ENCODE results near the gene COPS7A.
A peak's percentile ranks its signal among the peaks of the same experiment; 100 is the strongest.
"Not testable (repeated sequence)": the region's sequence is repeated elsewhere in the genome, so short reads cannot be mapped to it uniquely, and the experiment has no call there.

The COPS7A gene

GRCh38 chr12:6735448-6736191, 11.8 kb downstream of the COPS7A start:
- H3K4me1 ChIP-seq (ENCODE audit: control insufficient read depth, insufficient read depth, low read length), result no peaks in the 10 kb centered on the region
- no peak overlapping the region for H3K27ac ChIP-seq (ENCODE audit: low read depth, low read length)
- H3K36me3 ChIP-seq (ENCODE audit: control insufficient read depth, insufficient read depth, low read length), result peaks cover 13% of the 10 kb centered on the region
- no peaks in the 10 kb centered on the region for H3K9me3 ChIP-seq (ENCODE audit: control insufficient read depth, insufficient read depth, low read length)
- no peaks in the 10 kb centered on the region for H3K27me3 ChIP-seq (ENCODE audit: control insufficient read depth, insufficient read depth, low read length)
- no peak overlapping the region for H3K9ac ChIP-seq (ENCODE audit: low read depth, low read length)
- H3K4me3 ChIP-seq (ENCODE audit: low read depth, low read length), result no peak overlapping the region

GRCh38 chr12:6736754-6737153, 12.9 kb downstream of the COPS7A start:
- Histone ChIP-seq H3K36me3 (ENCODE audit: control insufficient read depth, insufficient read depth, low read length) (peaks cover 2% of the 10 kb centered on the region), H3K4me3 (ENCODE audit: low read depth, low read length) (no peak overlapping the region), H3K9ac (ENCODE audit: low read depth, low read length) (no peak overlapping the region), H3K4me1 (ENCODE audit: control insufficient read depth, insufficient read depth, low read length) (no peaks in the 10 kb centered on the region), H3K9me3 (ENCODE audit: control insufficient read depth, insufficient read depth, low read length) (no peaks in the 10 kb centered on the region), H3K27me3 (ENCODE audit: control insufficient read depth, insufficient read depth, low read length) (no peaks in the 10 kb centered on the region), H3K27ac (ENCODE audit: low read depth, low read length) (no peak overlapping the region)

- not testable (repeated sequence) for H3K4me3 ChIP-seq (ENCODE audit: low read depth, low read length); H3K9me3 ChIP-seq (ENCODE audit: control insufficient read depth, insufficient read depth, low read length); H3K4me1 ChIP-seq (ENCODE audit: control insufficient read depth, insufficient read depth, low read length); H3K27ac ChIP-seq (ENCODE audit: low read depth, low read length); H3K27me3 ChIP-seq (ENCODE audit: control insufficient read depth, insufficient read depth, low read length); H3K9ac ChIP-seq (ENCODE audit: low read depth, low read length)
- peaks cover 16% of the 10 kb centered on the region for H3K36me3 ChIP-seq (ENCODE audit: control insufficient read depth, insufficient read depth, low read length)
Measured at GRCh38 chr12:6742080-6742479, 18.2 kb downstream of the COPS7A start.

DNA sequence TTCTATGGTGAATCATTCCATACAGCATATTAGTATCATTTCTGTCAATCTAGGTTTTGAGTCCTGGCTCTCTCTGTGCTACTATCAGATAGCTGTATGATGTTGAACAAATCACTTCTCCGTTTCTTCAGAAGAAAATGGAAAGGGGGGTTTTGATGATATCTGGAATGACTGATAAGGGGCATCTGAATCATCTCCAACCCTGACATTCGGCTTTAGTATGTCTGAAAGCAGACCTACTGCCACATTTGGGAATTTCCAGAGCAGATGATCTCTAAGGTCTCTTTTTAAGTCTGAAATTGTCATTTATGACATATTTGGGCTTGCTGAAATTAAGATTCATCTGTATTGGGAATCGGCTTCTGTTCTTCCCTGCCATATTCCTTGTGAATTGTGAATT, 19.0 kb downstream of the COPS7A start:
- Histone ChIP-seq H3K27me3 (ENCODE audit: control insufficient read depth, insufficient read depth, low read length) (no peaks in the 10 kb centered on the region), H3K4me3 (ENCODE audit: low read depth, low read length) (no peak overlapping the region), H3K9ac (ENCODE audit: low read depth, low read length) (no peak overlapping the region), H3K27ac (ENCODE audit: low read depth, low read length) (no peak overlapping the region), H3K9me3 (ENCODE audit: control insufficient read depth, insufficient read depth, low read length) (no peaks in the 10 kb centered on the region), H3K4me1 (ENCODE audit: control insufficient read depth, insufficient read depth, low read length) (no peaks in the 10 kb centered on the region), H3K36me3 (ENCODE audit: control insufficient read depth, insufficient read depth, low read length) (peaks cover 23% of the 10 kb centered on the region)

- H3K9me3 ChIP-seq (ENCODE audit: control insufficient read depth, insufficient read depth, low read length); H3K4me1 ChIP-seq (ENCODE audit: control insufficient read depth, insufficient read depth, low read length); H3K27me3 ChIP-seq (ENCODE audit: control insufficient read depth, insufficient read depth, low read length); H3K9ac ChIP-seq (ENCODE audit: low read depth, low read length); H3K4me3 ChIP-seq (ENCODE audit: low read depth, low read length); H3K27ac ChIP-seq (ENCODE audit: low read depth, low read length): not testable (repeated sequence)
- peaks cover 28% of the 10 kb centered on the region for H3K36me3 ChIP-seq (ENCODE audit: control insufficient read depth, insufficient read depth, low read length)
Measured at GRCh38 chr12:6743300-6743699, 19.5 kb downstream of the COPS7A start.

DNA sequence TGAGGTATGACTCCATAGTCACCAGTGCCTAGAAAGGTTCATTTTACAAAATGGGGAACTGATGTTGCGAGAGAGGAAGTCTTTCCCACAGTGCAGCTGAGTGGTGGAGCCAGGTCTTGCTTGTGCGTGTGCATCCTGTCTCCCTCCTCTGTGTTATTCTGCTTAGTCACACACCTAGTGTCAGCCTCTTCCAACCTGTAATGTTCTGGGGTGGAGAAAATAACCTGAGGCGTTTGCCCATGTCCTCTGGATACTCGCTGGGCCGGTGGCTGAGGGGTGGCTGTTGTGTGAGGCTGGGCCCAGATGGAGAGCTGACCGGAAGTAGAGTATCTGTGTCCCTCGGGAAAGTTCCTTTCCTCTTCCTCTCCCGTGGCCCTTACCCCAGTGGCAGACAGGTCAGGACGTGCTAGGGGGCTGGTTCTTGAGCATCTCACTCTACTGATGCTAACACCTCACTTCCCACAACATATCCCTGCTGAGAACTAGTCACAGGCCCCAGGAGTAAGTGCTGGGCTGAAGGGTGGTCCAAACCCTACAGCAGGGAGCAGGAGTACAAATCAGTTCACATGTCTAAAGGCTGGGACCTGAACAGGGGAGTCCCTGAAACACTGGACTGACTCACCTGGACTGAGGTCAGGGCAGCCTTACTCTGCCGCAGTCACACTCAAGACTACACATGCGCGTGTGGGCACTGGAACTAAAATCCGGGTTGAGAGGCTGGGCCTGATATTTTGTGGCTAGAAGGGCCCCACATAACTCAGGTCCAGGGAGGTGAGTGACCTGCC, 22.1 kb downstream of the COPS7A start:
- Histone ChIP-seq H3K4me3 (ENCODE audit: low read depth, low read length) (no peak overlapping the region), H3K9ac (ENCODE audit: low read depth, low read length) (no peak overlapping the region), H3K4me1 (ENCODE audit: control insufficient read depth, insufficient read depth, low read length) (no peaks in the 10 kb centered on the region), H3K27ac (ENCODE audit: low read depth, low read length) (no peak overlapping the region), H3K36me3 (ENCODE audit: control insufficient read depth, insufficient read depth, low read length) (peaks cover 53% of the 10 kb centered on the region), H3K9me3 (ENCODE audit: control insufficient read depth, insufficient read depth, low read length) (no peaks in the 10 kb centered on the region), H3K27me3 (ENCODE audit: control insufficient read depth, insufficient read depth, low read length) (no peaks in the 10 kb centered on the region)

DNA sequence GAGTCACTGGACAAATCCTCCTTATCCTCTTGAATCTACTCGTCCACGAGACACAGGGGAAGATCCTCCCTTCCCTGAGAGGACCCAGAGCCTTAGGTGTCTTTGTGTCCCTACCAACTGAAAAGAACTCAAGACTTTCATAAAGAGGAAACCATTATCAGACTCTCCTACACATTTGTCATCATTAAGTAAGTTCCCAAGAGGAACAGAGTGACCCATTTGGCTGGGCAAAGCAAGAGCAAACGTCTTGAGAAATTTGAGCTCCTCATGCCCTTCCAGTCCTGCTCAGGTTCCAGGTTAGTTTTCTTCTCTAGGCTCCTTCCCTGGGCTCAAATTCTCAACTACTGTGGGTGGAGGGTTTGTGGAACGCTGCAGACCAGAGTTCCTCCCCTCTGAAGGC, 23.4 kb downstream of the COPS7A start:
- Histone ChIP-seq H3K36me3 (ENCODE audit: control insufficient read depth, insufficient read depth, low read length) (peaks cover 64% of the 10 kb centered on the region), H3K27ac (ENCODE audit: low read depth, low read length) (no peak overlapping the region), H3K9ac (ENCODE audit: low read depth, low read length) (no peak overlapping the region), H3K4me1 (ENCODE audit: control insufficient read depth, insufficient read depth, low read length) (peaks cover 4% of the 10 kb centered on the region), H3K27me3 (ENCODE audit: control insufficient read depth, insufficient read depth, low read length) (no peaks in the 10 kb centered on the region), H3K4me3 (ENCODE audit: low read depth, low read length) (no peak overlapping the region), H3K9me3 (ENCODE audit: control insufficient read depth, insufficient read depth, low read length) (no peaks in the 10 kb centered on the region)

DNA sequence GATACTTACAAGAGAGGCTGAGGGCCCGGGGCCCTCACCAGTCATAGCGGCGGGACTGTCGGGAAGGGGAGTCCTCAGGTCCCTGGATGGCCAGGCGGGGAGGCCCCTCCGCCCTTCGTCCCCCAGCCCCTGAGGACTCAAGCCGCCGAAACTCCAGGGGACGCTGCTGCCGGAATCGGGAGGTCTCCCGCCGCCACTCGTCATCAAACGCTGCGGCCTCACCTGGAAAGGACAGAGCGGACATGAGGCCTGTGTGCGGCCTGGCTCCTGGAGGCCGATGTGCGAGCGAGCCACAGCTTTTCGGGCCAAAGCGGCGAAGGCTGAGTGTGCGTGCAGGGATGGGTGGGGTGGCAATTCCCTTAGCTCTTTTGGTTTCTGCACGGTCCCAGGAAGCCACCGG, 24.9 kb downstream of the COPS7A start:
- H3K9me3 ChIP-seq (ENCODE audit: control insufficient read depth, insufficient read depth, low read length), result no peaks in the 10 kb centered on the region
- H3K36me3 ChIP-seq (ENCODE audit: control insufficient read depth, insufficient read depth, low read length), result peaks cover 64% of the 10 kb centered on the region
- no peak overlapping the region for H3K9ac ChIP-seq (ENCODE audit: low read depth, low read length)
- no peak overlapping the region for H3K4me3 ChIP-seq (ENCODE audit: low read depth, low read length)
- H3K27me3 ChIP-seq (ENCODE audit: control insufficient read depth, insufficient read depth, low read length), result no peaks in the 10 kb centered on the region
- H3K4me1 ChIP-seq (ENCODE audit: control insufficient read depth, insufficient read depth, low read length), result peaks cover 6% of the 10 kb centered on the region
- no peak overlapping the region for H3K27ac ChIP-seq (ENCODE audit: low read depth, low read length)

- Histone ChIP-seq H3K27me3 (ENCODE audit: control insufficient read depth, insufficient read depth, low read length) (no peaks in the 10 kb centered on the region), H3K4me1 (ENCODE audit: control insufficient read depth, insufficient read depth, low read length) (peaks cover 12% of the 10 kb centered on the region), H3K9ac (ENCODE audit: low read depth, low read length) (no peak overlapping the region), H3K4me3 (ENCODE audit: low read depth, low read length) (no peak overlapping the region), H3K9me3 (ENCODE audit: control insufficient read depth, insufficient read depth, low read length) (no peaks in the 10 kb centered on the region), H3K27ac (ENCODE audit: low read depth, low read length) (no peak overlapping the region), H3K36me3 (ENCODE audit: control insufficient read depth, insufficient read depth, low read length) (peaks cover 63% of the 10 kb centered on the region)
Measured at GRCh38 chr12:6750506-6750905, 26.7 kb downstream of the COPS7A start.

DNA sequence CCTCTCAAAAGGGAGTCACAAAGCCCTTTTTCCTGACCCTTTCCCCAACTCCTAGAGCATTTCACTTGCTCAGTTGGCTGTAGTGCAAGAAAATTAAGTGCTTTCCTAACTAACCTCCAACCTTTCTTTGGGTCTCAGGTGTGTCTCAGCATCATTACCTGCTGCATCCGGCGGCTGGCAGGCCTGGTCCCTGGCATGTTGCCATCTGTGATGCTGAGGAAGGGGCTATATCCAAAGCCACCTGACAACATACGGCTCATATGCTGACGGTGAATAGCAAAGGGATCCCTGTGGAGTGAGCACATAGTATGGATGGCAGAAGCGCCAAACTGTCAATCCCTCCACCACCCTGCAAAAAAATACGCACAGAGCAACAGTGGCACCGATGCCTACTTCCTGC, 27.9 kb downstream of the COPS7A start:
- Histone ChIP-seq H3K27ac (ENCODE audit: low read depth, low read length) (no peak overlapping the region), H3K4me3 (ENCODE audit: low read depth, low read length) (peak overlapping the region; percentile 93), H3K9me3 (ENCODE audit: control insufficient read depth, insufficient read depth, low read length) (no peaks in the 10 kb centered on the region), H3K9ac (ENCODE audit: low read depth, low read length) (no peak overlapping the region), H3K4me1 (ENCODE audit: control insufficient read depth, insufficient read depth, low read length) (peaks cover 12% of the 10 kb centered on the region), H3K27me3 (ENCODE audit: control insufficient read depth, insufficient read depth, low read length) (no peaks in the 10 kb centered on the region), H3K36me3 (ENCODE audit: control insufficient read depth, insufficient read depth, low read length) (peaks cover 51% of the 10 kb centered on the region)

GRCh38 chr12:6752167-6752920, 28.5 kb downstream of the COPS7A start:
- Histone ChIP-seq H3K4me1 (ENCODE audit: control insufficient read depth, insufficient read depth, low read length) (peaks cover 12% of the 10 kb centered on the region), H3K9me3 (ENCODE audit: control insufficient read depth, insufficient read depth, low read length) (no peaks in the 10 kb centered on the region), H3K4me3 (ENCODE audit: low read depth, low read length) (peak overlapping the region; percentile 93), H3K27me3 (ENCODE audit: control insufficient read depth, insufficient read depth, low read length) (no peaks in the 10 kb centered on the region), H3K27ac (ENCODE audit: low read depth, low read length) (peak overlapping the region; percentile 98), H3K9ac (ENCODE audit: low read depth, low read length) (peak overlapping the region; percentile 86), H3K36me3 (ENCODE audit: control insufficient read depth, insufficient read depth, low read length) (peaks cover 46% of the 10 kb centered on the region)
